ENCODE measurements around the gene SHISA9.

The SHISA9 gene

DNA sequence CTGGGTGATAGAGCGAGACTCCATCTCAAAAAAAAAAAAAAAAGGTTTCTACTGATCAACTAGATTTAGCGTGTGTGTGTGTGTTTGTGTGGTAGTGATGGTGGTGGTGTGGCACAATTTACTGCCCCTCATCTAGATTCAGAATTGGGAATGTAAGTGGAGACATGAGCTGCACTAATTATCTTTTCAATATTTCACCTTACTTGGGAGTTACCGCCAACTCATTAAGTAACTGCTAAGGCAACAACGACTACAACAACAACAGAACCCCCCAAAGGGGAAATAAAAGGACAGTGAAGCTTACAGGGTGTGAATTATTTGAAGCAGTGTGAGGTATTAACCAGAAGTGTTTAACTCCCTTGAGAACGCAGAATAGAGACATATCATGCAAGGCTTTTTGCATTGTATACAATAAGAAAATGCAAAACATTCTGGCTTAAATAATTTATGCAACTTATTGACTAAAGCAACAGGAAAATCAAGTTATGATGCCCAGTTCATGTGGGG, 180.5 kb downstream of the SHISA9 start:
- no peak for DNase-seq

DNA sequence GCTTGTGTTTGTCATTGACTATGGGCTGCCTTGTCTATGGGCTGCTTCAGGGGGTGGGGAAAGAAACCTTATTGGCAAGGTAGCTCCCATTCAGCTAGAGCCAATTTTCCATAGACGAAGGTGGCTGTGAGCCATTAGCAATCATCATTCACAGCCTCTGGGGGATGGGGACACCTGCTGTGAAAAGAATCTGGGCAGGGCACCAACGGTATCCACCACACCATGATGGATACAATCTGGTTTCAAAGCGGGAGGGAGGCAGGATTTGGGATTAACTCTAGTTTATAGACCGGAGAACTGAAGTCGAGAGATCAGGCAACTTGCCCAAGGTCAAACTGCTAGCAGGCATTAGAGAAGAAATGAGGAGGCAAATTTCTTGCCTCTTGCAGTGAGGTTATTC, 182.3 kb downstream of the SHISA9 start:
- DNase-seq: no peak

DNA sequence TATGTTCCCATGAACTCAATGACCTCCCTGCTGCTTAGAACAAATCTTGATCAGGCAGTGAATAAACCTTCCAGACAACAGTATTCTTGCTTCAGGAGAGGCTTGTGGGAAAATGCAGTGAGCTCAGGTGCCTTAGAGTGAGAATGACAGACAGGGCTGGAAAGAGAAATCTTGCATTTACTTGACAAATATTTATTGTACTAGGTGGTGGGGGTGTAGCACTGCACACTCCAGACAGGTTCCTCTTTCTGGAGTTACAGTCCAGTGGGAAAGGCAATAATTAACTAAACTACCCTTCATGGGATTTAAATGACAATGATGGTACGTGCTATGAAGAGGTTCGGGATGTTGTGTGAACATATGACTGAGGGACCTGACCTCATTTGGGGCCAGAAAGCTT, 182.9 kb downstream of the SHISA9 start:
- DNase-seq: no peak

DNA sequence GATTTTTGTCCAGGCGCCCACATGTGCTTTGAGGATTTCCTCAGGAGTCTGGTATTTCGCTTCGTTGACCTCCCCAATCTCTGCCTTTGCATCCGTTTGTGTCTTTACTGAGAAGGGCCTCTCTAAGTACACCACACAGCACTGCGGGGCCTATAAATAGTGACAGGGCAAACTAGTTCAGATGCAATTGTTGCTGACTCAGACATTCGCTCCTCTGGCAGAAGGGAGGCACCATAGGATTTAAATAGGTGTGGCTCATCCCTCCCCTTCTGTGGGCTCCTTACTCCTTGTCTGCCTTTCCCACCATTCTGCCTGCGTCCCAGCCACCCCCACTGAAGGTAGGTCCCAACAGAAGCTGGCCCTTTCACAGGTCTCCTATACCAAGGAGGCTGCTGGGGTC, 192.3 kb downstream of the SHISA9 start:
- DNase-seq: no peak

DNA sequence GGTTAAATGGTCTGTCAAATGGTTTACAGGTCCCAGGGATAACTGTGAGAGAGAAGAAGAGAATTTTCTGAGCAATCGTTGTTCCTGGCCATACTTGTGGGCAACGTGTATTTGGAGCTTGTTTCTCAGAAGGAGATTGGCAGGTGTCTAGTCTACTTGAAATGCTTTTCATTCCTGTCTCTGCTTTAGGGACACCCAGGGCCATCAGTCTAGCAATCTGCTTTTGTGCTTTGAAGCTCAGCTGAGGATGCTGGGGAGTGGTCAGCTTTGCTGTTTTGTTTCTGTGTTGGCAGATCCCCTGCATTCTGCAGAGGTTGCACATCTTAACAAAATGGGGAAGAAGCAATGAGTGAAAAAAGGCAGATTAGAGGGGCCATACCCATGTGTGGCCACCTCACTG, 193.7 kb downstream of the SHISA9 start:
- DNase-seq: no peak

DNA sequence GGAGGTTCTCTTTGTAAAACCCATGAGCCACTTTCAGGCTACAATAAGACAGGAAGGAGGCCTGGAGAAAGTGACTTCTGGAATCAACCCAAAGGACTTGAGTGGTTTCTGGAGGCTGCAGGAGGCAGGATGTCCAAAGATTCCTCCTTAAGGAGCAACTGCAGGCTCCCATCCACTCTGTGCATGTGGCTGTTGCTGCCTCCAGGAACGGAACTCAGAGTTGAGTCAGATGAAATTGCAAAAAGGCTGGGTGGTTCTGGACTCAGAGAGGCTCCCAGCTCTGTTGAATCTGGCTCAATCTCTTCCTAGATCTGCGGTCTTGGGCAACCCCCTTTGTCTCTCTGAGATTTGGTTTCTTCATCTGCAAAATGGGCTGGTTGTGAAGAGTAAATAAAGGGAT, 197.1 kb downstream of the SHISA9 start:
- no peak for DNase-seq

DNA sequence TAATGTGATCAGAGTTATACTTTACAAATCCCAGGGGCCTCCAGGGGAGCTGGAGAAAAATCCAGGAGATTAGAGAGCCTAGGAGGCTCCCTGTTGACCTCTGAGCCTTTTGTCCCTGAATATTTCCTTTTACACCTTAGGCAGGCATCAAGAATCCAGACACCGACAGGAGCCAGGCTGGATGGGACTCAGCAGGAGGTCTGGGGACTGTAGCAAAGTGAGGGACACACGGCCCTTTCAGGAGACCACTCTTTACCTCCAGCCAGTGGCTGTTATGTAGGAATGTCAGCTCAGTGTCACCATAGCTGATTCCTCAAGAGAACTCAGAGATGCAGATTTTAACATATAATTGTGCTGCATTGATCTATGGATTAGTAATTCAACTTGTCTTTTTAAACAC, 198.4 kb downstream of the SHISA9 start:
- DNase-seq: no peak

DNA sequence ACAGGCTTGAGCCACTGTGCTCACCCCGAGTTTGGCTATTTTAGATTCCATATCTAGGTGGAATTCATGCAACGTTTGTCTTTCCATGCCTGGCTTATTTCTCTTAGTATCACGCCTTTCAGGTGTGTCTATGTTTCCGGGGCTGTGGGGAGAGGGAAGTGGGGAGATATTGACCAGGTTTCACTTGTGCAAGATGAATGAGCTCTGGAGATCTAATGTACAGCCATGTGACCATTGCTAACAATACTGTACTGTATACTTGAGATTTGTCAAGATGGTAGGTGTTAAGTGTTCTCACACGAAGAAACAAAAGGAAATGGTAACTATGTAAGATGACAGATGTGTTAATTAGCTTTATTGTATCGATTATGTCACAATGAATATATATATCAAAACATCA, 199.6 kb downstream of the SHISA9 start:
- no peak for DNase-seq

DNA sequence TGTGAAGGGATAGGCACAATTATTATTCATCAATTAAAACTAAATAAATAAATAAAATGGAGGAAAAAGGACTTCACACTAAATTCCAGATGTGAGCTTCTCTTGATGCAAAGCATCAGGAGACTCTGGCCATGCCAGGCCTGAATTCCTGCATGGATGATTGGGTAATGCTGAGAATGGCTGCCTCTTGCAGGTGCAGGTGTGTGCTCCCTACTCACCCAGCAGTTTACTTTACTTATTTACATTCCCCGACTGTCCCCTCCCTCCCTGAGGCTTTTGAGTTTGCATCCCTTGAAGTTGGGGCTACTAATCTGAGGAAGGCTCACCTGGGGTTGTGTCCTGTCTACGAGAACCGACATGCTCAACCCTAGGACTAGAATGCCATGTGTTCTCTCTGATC, 200.4 kb downstream of the SHISA9 start:
- no peak for DNase-seq

DNA sequence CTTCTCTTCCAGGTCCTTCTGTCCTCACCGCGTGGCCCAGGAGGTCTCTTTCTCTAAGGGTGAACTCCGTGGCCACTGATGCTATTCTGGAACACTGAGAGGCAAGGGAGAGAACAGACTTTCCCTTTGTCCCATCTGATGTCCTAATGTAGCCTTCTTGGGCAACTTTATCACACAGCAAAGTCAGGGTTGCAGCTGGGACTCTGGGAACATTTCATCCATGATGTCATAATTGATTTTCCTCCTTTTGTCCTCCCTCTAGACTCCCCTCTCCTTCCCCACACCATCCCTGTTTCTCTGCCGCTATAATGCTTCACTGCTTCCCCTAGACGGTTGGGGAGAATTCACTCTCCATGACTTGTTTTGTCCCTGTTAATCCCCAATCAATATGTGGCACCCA, 201.0 kb downstream of the SHISA9 start:
- DNase-seq: no peak

DNA sequence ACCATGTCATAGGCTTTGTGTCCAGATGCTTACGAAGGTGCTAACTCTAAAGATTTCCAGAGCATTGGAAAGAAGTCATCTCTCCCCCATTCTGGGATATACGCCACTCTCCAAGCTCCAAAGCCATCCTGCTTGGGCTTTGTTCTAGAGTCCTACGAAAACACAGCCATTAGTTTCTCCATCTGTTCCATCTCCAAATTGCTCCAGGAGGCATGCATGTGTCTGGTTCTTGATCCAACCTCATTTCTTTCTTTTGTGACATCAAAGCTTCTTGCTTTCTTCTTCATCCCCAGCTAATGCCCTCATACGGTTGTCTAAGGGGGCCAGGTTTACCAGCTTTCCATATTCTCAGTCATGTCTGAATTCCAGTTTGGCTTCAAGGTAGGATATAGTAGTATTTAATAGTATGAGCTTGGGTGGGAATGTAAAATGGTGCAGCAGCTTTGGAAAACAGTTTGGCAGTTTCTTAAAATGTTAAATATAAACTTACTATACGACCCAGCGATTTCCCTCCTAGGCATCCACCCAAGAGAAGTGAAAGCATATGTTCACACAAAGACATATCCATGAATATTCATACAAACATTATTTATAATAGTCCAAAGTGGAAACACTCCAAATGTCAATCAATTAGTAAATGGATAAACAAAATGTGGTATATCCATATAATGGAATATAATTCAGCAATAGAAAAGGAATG, 202.6 kb downstream of the SHISA9 start:
- DNase-seq: no peak

DNA sequence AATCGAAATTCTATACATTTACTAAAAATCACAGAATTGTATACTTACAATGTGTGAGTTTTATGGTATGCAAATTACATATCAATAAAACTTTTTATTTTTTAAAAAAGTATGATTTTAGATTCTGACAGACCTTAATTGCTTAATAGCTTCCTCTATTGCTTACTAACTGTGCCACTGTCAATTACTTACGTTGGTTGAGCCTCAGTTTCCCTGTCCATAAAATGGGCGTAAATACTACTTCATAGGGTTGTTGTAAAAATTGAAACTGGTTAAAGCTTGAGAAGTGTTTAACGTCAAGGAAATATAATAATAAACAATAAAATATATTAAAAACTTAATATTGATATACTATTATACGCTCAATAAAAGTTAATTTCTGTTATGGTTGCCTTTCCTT, 203.4 kb downstream of the SHISA9 start:
- no peak for DNase-seq

DNA sequence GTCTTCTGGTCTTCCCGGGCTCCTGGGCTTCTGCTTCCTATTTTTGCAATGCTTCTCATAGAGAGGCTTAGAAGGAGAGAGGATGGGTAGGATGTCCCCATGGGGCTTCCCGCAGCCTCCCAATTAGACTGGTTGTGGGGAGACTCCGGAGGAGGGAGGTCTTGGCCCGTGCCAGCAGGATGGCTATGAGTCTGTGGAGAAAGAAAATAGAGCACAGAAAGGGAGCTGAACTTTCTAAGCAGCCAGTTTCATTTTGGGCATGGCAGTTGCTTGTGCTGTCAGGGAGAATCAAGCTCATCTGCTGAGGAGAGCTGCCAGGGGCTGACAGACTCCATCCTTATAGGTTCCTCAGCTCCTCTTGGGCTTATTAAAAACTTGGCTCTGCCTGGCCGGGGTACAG, 204.0 kb downstream of the SHISA9 start:
- no peak for DNase-seq

DNA sequence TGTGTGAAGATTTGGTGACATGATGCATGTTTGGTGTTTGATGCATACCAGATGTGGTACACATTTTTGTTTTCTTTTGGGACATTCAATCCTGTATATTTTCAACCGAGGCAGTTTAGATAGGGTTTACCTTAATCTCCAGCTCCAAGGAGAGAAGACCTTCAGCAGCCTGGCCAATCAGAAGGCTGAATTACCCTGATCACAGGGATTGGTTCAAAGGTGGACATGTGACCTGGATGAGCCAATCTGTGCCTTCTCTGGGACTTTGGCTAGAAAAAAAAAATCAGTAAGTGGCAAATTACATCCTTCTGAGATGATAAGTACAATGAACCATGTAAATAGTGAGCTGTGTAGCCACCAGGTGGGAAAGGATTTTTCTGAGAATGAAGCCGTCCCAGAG, 205.1 kb downstream of the SHISA9 start:
- DNase-seq: no peak

DNA sequence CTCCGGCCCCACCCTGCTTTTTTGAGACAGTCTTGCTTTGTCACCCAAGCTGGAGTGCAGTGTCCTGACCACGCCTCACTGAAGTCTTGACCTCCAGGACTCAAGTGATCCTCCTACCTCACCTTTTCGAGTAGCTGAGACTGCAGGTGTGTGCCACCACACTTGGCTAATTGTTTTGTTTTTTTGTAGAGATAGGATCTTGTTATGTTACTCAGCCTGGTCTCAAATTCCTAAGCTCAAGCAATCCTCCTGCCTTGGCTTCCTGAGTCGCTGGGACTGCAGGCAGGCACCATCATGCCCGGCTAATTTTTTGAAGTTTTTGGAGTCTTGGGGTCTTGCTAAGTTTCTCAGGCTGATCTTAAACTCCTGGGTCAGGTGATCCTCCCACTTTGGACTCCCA, 206.7 kb downstream of the SHISA9 start:
- DNase-seq: no peak

DNA sequence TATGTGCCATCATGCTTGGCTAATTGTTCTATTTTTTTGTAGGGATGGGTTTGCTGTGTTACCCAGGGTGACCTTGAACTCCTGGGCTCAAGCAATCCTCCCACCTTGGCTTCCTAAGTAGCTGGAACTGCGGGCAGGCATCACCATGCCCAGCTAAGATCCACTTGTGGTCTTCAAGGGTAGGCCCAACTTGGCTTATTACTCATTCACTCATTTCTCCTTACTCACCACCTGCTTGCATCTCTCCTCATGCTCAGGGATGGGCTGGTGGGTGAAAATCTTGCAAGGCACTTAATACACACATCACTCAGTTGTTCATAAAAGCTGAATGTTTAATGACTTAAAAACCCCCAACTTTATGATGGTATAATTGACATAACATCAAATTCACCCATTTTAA, 207.8 kb downstream of the SHISA9 start:
- no peak for DNase-seq

DNA sequence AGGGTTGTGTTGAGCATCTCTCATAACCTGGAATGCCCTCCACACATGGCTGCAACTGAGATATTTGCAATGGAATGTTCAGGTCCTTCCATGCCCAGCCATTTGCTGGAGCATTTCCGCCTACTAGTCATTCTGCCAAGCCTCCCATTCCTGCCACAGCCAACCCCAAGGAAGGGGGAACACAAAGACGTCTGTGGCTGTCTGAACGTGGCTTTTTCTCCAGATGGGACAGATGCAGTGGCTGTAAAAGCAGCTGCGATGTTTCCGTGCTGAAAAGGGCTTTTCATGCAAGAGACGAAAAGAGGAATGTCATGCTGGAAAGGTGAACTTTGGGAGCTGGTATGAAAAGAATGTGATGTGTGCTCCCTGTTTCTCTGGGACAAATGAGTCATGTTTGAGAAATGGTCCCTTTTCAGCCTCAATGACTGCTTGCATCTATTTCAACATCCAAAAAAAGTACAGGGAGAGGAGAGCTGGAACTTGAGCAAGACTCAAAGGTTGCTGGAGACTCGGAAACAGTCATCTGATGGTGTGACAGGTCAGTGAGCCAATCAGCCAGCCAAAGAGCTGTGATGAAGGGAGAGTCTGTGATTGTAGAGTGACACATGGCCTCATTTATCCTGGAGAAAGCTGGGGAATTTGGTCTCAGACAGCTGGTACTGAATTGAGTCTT, 208.9 kb downstream of the SHISA9 start:
- no peak for DNase-seq

DNA sequence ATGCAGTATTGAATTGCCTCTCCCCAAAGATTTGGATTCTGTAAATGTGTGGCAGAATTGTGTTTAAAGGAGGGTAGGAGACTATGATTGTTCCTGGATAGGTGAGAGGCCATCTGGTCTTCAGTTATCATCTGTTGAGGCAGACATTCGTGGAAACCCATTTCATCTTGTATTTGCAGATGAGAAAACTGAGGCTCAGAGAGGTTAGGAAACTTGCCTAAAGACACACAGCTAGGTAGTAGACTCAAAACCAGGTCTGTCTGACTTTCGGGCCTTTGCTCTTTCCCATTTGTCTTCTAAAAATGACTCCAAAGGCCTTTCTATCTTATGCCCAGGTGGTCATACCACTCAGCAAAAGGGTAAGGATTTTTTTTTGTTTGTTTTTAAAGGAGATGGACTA, 210.3 kb downstream of the SHISA9 start:
- DNase-seq: no peak

DNA sequence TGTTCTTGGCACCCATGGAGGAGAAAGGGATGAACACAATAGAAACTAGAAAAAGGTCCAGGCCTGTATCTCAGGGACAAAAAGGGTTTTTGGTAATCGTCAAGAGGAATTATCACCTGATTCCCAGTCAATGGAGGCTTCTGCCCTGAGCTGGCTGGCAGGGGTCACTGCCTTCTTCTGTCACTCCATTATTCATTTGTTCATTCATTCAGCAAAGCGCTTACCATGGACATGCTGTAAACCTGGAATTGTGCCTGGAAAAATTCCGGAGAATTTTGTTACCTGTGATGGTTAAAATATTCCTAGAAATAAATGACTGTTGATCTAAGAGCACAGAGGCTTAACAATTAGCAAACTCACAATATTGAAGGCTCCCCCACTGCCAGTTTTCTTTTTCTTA, 212.3 kb downstream of the SHISA9 start:
- DNase-seq: no peak

DNA sequence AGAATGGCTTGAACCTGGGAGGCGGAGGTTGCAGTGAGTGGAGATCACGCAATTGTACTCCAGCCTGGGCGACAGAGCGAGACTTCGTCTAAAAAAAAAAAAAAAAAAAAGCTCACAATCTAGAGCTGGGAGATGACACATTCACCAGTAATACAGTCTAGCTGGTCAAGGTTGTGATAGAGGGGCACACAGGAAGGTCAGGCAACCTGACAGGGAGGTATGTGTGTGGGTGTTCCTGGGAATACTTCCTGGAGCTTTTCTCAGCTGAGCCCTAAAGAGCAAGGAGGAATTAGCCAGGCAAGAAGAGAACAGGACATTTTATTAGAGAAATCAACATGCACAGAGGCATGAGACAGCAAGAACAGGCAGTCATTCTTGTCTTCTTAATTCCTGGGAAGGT, 216.7 kb downstream of the SHISA9 start:
- DNase-seq: no peak

DNA sequence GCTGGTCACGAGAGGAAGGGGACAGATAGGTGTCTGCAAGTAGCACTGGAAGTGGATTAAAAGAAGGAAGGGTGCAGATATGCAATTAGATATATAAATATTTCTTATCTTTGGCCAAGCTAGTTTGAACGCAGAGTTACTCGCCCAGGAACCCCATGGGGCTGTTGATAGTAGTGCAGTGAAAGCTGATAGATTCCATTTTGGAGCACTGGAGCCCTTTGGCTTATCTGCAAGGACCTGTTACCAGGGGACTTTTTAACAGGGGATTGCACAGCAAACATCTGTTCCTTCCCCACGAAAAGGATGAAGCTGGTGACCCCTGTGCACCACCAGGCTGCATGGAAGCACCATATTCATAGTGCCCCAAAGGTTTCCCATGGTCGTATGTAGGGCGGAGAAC, 218.7 kb downstream of the SHISA9 start:
- no peak for DNase-seq

DNA sequence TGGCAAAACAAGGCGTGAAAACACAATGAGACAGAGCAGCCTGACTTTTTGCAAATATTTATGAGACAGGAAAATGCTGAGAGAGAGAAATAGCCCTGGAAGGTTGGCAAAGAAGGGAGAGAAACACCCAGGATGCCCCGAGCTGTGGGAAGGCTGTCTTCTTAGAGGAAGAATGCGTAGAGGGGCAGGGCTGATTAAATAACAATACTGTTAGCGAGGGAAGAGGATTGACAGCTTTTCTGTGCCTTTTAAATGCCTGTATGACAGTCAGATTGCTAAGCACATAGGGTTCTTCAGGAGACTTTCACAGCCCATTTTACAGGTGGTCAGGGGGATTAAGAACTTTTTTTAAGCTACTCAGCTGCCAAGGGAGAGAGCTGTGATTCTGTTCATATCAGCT, 219.2 kb downstream of the SHISA9 start:
- DNase-seq: no peak

DNA sequence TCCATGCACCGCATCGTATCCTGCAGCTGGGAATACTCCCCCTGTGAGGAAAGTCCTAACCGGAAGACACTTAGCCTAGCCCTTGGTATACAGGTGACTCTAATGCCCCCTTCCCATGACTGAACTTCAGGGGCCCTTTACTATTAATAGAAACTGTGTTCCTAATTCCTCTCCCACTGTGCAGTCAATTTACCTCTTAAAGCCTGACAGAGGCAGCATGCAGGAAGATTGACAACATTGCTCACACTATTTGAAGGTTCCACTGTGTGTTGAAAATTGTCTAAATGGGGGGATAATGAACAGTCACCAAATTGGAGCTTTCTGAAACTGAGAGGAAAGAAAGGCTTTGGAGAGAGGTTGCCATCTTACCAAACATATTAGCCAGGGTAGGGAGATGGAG, 222.6 kb downstream of the SHISA9 start:
- no peak for DNase-seq

DNA sequence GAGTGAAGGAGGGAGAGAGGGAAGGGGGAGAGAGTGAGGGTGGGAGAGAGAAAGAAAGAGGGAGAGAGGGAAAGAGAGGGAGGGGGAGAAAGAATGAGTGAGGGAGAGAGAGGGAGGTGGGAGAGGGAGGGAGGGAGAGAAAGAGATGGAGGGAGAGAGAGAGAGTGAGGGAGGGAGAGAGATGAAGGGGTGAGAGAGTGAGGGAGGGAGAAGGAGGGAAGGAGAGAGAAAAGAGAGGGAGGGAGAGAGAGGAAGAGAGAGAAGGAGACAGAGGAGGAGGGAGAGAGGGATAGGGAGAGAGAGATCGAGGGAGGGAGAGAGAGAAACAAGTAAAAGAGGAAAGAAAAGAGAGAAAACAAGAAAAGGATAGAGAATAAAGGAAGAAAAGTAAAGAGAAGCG, 225.7 kb downstream of the SHISA9 start:
- DNase-seq: no peak

DNA sequence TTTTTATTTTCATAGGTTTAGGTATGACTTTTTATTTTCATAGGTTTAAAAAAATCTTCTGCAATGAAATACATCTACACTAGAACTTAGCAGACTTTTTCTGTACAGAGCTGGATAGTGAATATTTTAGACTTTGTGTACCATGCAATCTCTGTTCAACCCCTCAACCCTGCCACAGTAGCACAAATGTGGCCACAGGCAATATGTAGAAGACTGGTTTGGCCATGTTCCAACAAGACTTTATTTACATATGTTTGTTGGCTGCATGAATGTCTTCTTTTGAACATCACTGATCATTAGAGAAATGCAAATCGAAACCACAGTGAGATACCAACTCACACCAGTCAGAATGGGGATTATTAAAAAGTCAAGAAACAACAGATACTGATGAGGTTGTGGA, 229.2 kb downstream of the SHISA9 start:
- DNase-seq: no peak
